ENCODE data around the gene FANCD2. TPM values are rescaled to one million over a fixed set of nuclear protein-coding genes. Genes with fewer than 3 reads are reported as not detected.
"Not testable (repeated sequence)": the region's sequence is repeated elsewhere in the genome, so short reads cannot be mapped to it uniquely, and the experiment has no call there.

FANCD2 gene
- total and polyA plus RNA-seq, 4 donors: 0.76 to 24.6 (median 0.84) TPM

- H3K9ac ChIP-seq (ENCODE audit: low read depth in 1 of 2, low read length in 2 of 2): no peak overlapping the region
- TF ChIP-seq SP1 (IDR thresholded peaks at IDR 0.05): peak; percentile 2
- no peak for TF ChIP-seq RXRA (IDR thresholded peaks at IDR 0.05)
- TF ChIP-seq RAD21 (IDR thresholded peaks at IDR 0.05): peak in 1 of 2 donors; percentile 18
- TF ChIP-seq HNF4A (conservative IDR thresholded peaks at IDR 0.05): peak in 1 of 2 donors; percentile 18
- H3K27ac ChIP-seq (ENCODE audit: low read depth in 1 of 2, low read length in 2 of 2): no peak overlapping the region
- no peak overlapping the region for H3K4me3 ChIP-seq (ENCODE audit: low read depth in 1 of 3, low read length in 3 of 3)
- H3K9me3 ChIP-seq (ENCODE audit: control insufficient read depth in 4 of 4, low read length in 3 of 4): no peaks in the 10 kb centered on the region
- WGBS: 34% methylated on average over 8 of the region's 8 CpGs
- no peak for DNase-seq (ENCODE audit: low spot score)
- no peaks in the 10 kb centered on the region for H3K36me3 ChIP-seq (ENCODE audit: control insufficient read depth in 4 of 4, insufficient read depth in 3 of 4, low read depth in 1 of 4, low read length in 3 of 4)
- H3K4me1 ChIP-seq (ENCODE audit: control insufficient read depth in 4 of 4, insufficient read depth in 4 of 4, low read length in 3 of 4): peaks cover 16 to 42% (median 29%) of the 10 kb centered on the region in 4 donors
- no peaks in the 10 kb centered on the region for H3K27me3 ChIP-seq (ENCODE audit: control insufficient read depth in 4 of 4, insufficient read depth in 4 of 4, low read length in 3 of 4)
Observed at GRCh38 chr3:10006762-10007090, 19.5 kb upstream of the FANCD2 start.

- TF ChIP-seq HNF4G (IDR thresholded peaks at IDR 0.05): no peak
- Histone ChIP-seq H3K9me3 (ENCODE audit: control insufficient read depth in 4 of 4, low read length in 3 of 4) (no peaks in the 10 kb centered on the region), H3K4me3 (ENCODE audit: low read depth in 1 of 3, low read length in 3 of 3) (no peak overlapping the region), H3K27ac (ENCODE audit: low read depth in 1 of 2, low read length in 2 of 2) (no peak overlapping the region), H3K36me3 (ENCODE audit: control insufficient read depth in 4 of 4, insufficient read depth in 3 of 4, low read depth in 1 of 4, low read length in 3 of 4) (no peaks in the 10 kb centered on the region), H3K27me3 (ENCODE audit: control insufficient read depth in 4 of 4, insufficient read depth in 4 of 4, low read length in 3 of 4) (no peaks in the 10 kb centered on the region), H3K9ac (ENCODE audit: low read depth in 1 of 2, low read length in 2 of 2) (no peak overlapping the region), H3K4me1 (ENCODE audit: control insufficient read depth in 4 of 4, insufficient read depth in 4 of 4, low read length in 3 of 4) (peaks cover 16 to 42% (median 29%) of the 10 kb centered on the region in 4 donors)
- 85% methylated on average over 7 of the region's 7 CpGs for WGBS
- DNase-seq (ENCODE audit: low spot score): no peak
Observed at GRCh38 chr3:10007126-10007782, 19.0 kb upstream of the FANCD2 start.

- not testable (repeated sequence) for H3K9ac ChIP-seq (ENCODE audit: low read depth in 1 of 2, low read length in 2 of 2); H3K27me3 ChIP-seq (ENCODE audit: control insufficient read depth in 4 of 4, insufficient read depth in 4 of 4, low read length in 3 of 4); H3K9me3 ChIP-seq (ENCODE audit: control insufficient read depth in 4 of 4, low read length in 3 of 4); H3K27ac ChIP-seq (ENCODE audit: low read depth in 1 of 2, low read length in 2 of 2); H3K4me3 ChIP-seq (ENCODE audit: low read depth in 1 of 3, low read length in 3 of 3); H3K36me3 ChIP-seq (ENCODE audit: control insufficient read depth in 4 of 4, insufficient read depth in 3 of 4, low read depth in 1 of 4, low read length in 3 of 4); DNase-seq (ENCODE audit: low spot score)
- 90% methylated on average over 4 of the region's 4 CpGs for WGBS
- H3K4me1 ChIP-seq (ENCODE audit: control insufficient read depth in 4 of 4, insufficient read depth in 4 of 4, low read length in 3 of 4): peaks cover 16 to 42% (median 29%) of the 10 kb centered on the region in 4 donors
Observed at GRCh38 chr3:10008216-10008587, 18.0 kb upstream of the FANCD2 start.

GRCh38 chr3:10008588-10009344 is 17.5 kb upstream of the FANCD2 start:
- 10% methylated on average over 23 of the region's 23 CpGs for WGBS
- TF ChIP-seq HNF4A (conservative IDR thresholded peaks at IDR 0.05) (no peak), MAX (IDR thresholded peaks at IDR 0.05) (no peak), YY1 (IDR thresholded peaks at IDR 0.05) (no peak), ATF3 (IDR thresholded peaks at IDR 0.05) (no peak), FOXA1 (IDR thresholded peaks at IDR 0.05) (no peak), HNF4G (IDR thresholded peaks at IDR 0.05) (no peak), FOXA2 (IDR thresholded peaks at IDR 0.05) (no peak), ZBTB33 (IDR thresholded peaks at IDR 0.05) (no peak), NR2F2 (IDR thresholded peaks at IDR 0.05) (no peak), RXRA (IDR thresholded peaks at IDR 0.05) (no peak), SP1 (IDR thresholded peaks at IDR 0.05) (no peak), EGR1 (IDR thresholded peaks at IDR 0.05; ENCODE audit: low read depth in 2 of 2) (no peak), JUND (IDR thresholded peaks at IDR 0.05) (no peak), TAF1 (conservative IDR thresholded peaks at IDR 0.05) (no peak), REST (IDR thresholded peaks at IDR 0.05) (no peak)

More at GRCh38 chr3:10008588-10009344, 17.5 kb upstream of the FANCD2 start:
- H3K27ac ChIP-seq (ENCODE audit: low read depth in 1 of 2, low read length in 2 of 2): no peak overlapping the region
- H3K9me3 ChIP-seq (ENCODE audit: control insufficient read depth in 4 of 4, low read length in 3 of 4): no peaks in the 10 kb centered on the region
- H3K27me3 ChIP-seq (ENCODE audit: control insufficient read depth in 4 of 4, insufficient read depth in 4 of 4, low read length in 3 of 4): no peaks in the 10 kb centered on the region
- peak overlapping the region in 1 of 2 donors; percentile 24 for H3K9ac ChIP-seq (ENCODE audit: low read depth in 1 of 2, low read length in 2 of 2)
- no peaks in the 10 kb centered on the region for H3K36me3 ChIP-seq (ENCODE audit: control insufficient read depth in 4 of 4, insufficient read depth in 3 of 4, low read depth in 1 of 4, low read length in 3 of 4)
- H3K4me3 ChIP-seq (ENCODE audit: low read depth in 1 of 3, low read length in 3 of 3): peak overlapping the region; percentile 47 to 57 (median 55)
- DNase-seq (ENCODE audit: low spot score): peak; percentile 96
- peaks cover 16 to 42% (median 29%) of the 10 kb centered on the region in 4 donors for H3K4me1 ChIP-seq (ENCODE audit: control insufficient read depth in 4 of 4, insufficient read depth in 4 of 4, low read length in 3 of 4)
